K562 (cell line): ENCODE measurements around the gene LRRC19. TPM values are rescaled to one million over a fixed set of nuclear protein-coding genes. Genes with fewer than 3 reads are reported as not detected.

Source experiments
- ATAC-seq: fragments of 200-7000 bp; cut with Tn5 transposase; 3 replicates; pipeline ENCODE4 v1.9.1; 2020; ENCODE audit warnings: moderate library complexity
- BruUV-seq: library from RNA; stranded (reverse); fragments of 400-500 nt; replicated peaks from 2 replicates; lab custom pipeline; 2021; lab: Mats Ljungman, UMichigan
- CTCF ChIA-PET: fragments of 300-600 bp; formaldehyde crosslinking; extraction: SDS; loops from one replicate; lab custom pipeline; 2021; ENCODE audit warnings: low intra/inter-chr PET ratio; lab: Yijun Ruan, JAX
- POLR2A ChIA-PET: fragments of 300-600, 350-650 bp; sonication (Branson Sonifier 250); formaldehyde crosslinking; extraction: SDS; loops from one replicate; lab custom pipeline; 2021; ENCODE audit warnings: antibody characterized with exemption, inconsistent platforms; lab: Yijun Ruan, JAX
- DNase-seq, 4 experiments: peaks; one replicate each; pipeline versions ENCODE4 v3.0.0 to v3.0.0-alpha.2; 2011 to 2018; ENCODE audit warnings: low spot score in 3 of 4, mixed read lengths in 3 of 4; ENCODE audit errors: extremely low read depth in 1 of 4
- FAIRE-seq: peaks from 2 replicates; lab custom pipeline; 2011; peaks lifted over from hg19 to GRCh38; lab: Jason Lieb, UNC
- H2AFZ ChIP-seq: 2 replicates; pipeline ENCODE4 v1.6.0; 2011; ENCODE audit warnings: low read depth, low read length, control low read depth, inconsistent platforms
- H3K27ac ChIP-seq: fragments of 200-600 bp; 3 replicates; pipeline ENCODE4 v1.8.0; 2011; ENCODE audit warnings: low read depth, mild to moderate bottlenecking, control low read depth, inconsistent platforms, low read length, moderate library complexity, mixed read lengths; ENCODE audit errors: extremely low read depth
- H3K27me3 ChIP-seq, 2 experiments: fragments of 300-600 bp in 1 of 2; 2 replicates in 1 of 2; 3 replicates in 1 of 2; pipeline versions ENCODE4 v1.6.0 to v1.8.0; 2011; ENCODE audit warnings: inconsistent platforms in 2 of 2, low read length in 2 of 2, mild to moderate bottlenecking in 1 of 2, mixed read lengths in 1 of 2, moderate library complexity in 1 of 2; ENCODE audit not compliant: control insufficient read depth in 2 of 2, insufficient read depth in 2 of 2
- H3K36me3 ChIP-seq: fragments of 300-600 bp; 3 replicates; pipeline ENCODE4 v1.8.0; 2011; ENCODE audit warnings: mild to moderate bottlenecking, low read length, inconsistent platforms; ENCODE audit not compliant: control insufficient read depth, insufficient read depth
- H3K4me1 ChIP-seq, 2 experiments: fragments of 200-600 bp in 1 of 2; replicated peaks in 1 of 2; 2 replicates in 1 of 2; 3 replicates in 1 of 2; pipeline versions ENCODE4 v1.5.1 to v1.8.0; 2011; ENCODE audit warnings: inconsistent platforms in 2 of 2, low read length in 2 of 2, mild to moderate bottlenecking in 1 of 2, mixed read lengths in 1 of 2, moderate library complexity in 1 of 2; ENCODE audit not compliant: control insufficient read depth in 2 of 2, insufficient read depth in 2 of 2
- H3K4me2 ChIP-seq: 2 replicates; pipeline ENCODE4 v1.6.1; 2011; ENCODE audit warnings: low read length, control low read depth, inconsistent platforms, mixed read lengths; ENCODE audit not compliant: insufficient read depth
- H3K4me3 ChIP-seq: fragments of 200-600 bp; sonication (generic), shearing (Covaris generic); 2 replicates; pipeline ENCODE4 v1.5.1; 2016; ENCODE audit warnings: control low read depth, inconsistent platforms
- H3K79me2 ChIP-seq: fragments of 200-600 bp; 3 replicates; pipeline ENCODE4 v1.8.0; 2011; ENCODE audit warnings: low read length, inconsistent platforms; ENCODE audit not compliant: control insufficient read depth, insufficient read depth
- H3K9ac ChIP-seq, 2 experiments: 2 replicates each; pipeline versions ENCODE4 v1.6.0 to v1.6.1; 2011; ENCODE audit warnings: low read depth in 2 of 2, low read length in 2 of 2, control low read depth in 1 of 2, inconsistent platforms in 1 of 2, mild to moderate bottlenecking in 1 of 2, mixed read lengths in 1 of 2; ENCODE audit not compliant: insufficient read depth in 1 of 2
- H3K9me1 ChIP-seq: one replicate; pipeline ENCODE4 v1.6.0; 2011; ENCODE audit warnings: inconsistent platforms, mild to moderate bottlenecking, low read length, moderate library complexity; ENCODE audit not compliant: control insufficient read depth, insufficient read depth
- H3K9me3 ChIP-seq: replicated peaks from 2 replicates; pipeline ENCODE4 v1.5.1; 2011; ENCODE audit warnings: low read depth, low read length, inconsistent platforms; ENCODE audit not compliant: control insufficient read depth, insufficient read depth
- H4K20me1 ChIP-seq: replicated peaks from 2 replicates; pipeline ENCODE4 v1.6.1; 2011; ENCODE audit warnings: low read length, inconsistent platforms, mixed read lengths; ENCODE audit not compliant: control insufficient read depth, insufficient read depth
- CCNT2 ChIP-seq: IDR thresholded peaks from 2 replicates; pipeline ENCODE4 v1.6.1; 2011; ENCODE audit warnings: borderline replicate concordance, low read depth, mild to moderate bottlenecking, moderate library complexity, mixed read lengths, low read length; ENCODE audit not compliant: insufficient read length; ENCODE audit errors: extremely low read depth
- CEBPB ChIP-seq: fragments of 450-650 bp; IDR thresholded peaks from 2 replicates; pipeline ENCODE4 v1.6.1; 2016; ENCODE audit warnings: missing genetic modification characterization, missing compliant biosample characterization
- MCM5 ChIP-seq: fragments of 450-650 bp; IDR thresholded peaks from 2 replicates; pipeline ENCODE4 v1.6.1; 2016; ENCODE audit warnings: low read depth
- MXD1 ChIP-seq: fragments of 250-450 bp; sonication (Bioruptor Pico); IDR thresholded peaks from 2 replicates; pipeline ENCODE4 v1.8.0; 2021; ENCODE audit warnings: borderline replicate concordance, mild to moderate bottlenecking, moderate library complexity; ENCODE audit not compliant: poor library complexity, severe bottlenecking
- NCOR1 ChIP-seq: fragments of 450-650 bp; IDR thresholded peaks from 2 replicates; pipeline ENCODE4 v1.6.1; 2016; ENCODE audit warnings: mild to moderate bottlenecking, moderate library complexity
- NONO ChIP-seq, 2 experiments: fragments of 200-400 bp in 1 of 2; fragments of 450-650 bp in 1 of 2; formaldehyde crosslinking in 1 of 2; IDR thresholded peaks; 2 replicates each; pipeline ENCODE4 v1.6.1; 2017; ENCODE audit warnings: low read depth in 2 of 2, mild to moderate bottlenecking in 2 of 2, moderate library complexity in 2 of 2, low read length in 1 of 2
- SMARCA4 ChIP-seq: fragments of 450-650 bp; IDR thresholded peaks from 2 replicates; pipeline ENCODE4 v1.6.1; 2016
- ZNF518B ChIP-seq: fragments of 250-450 bp; sonication (Bioruptor Pico); IDR thresholded peaks from 2 replicates; pipeline ENCODE4 v1.5.0; 2021; ENCODE audit warnings: mild to moderate bottlenecking, moderate library complexity
- ZNF583 ChIP-seq: fragments of 250-450 bp; sonication (Bioruptor Pico); IDR thresholded peaks from 2 replicates; pipeline ENCODE4 v1.4.0; 2020
- ZNF695 ChIP-seq: fragments of 450-650 bp; formaldehyde crosslinking; IDR thresholded peaks from 2 replicates; pipeline ENCODE4 v1.4.0; 2020; ENCODE audit warnings: mild to moderate bottlenecking, moderate library complexity
- ZNF830 ChIP-seq: fragments of 250-450 bp; sonication (Bioruptor Pico); IDR thresholded peaks from 2 replicates; pipeline ENCODE4 v1.5.0; 2021; ENCODE audit warnings: mild to moderate bottlenecking
- WGBS: fragments of 100-300 bp; shearing (Covaris generic); methylation state at CpG from one replicate; pipeline ENCODE4 v1.1.6; 2016; ENCODE audit warnings: low coverage, mixed read lengths; ENCODE audit not compliant: insufficient coverage; ENCODE audit errors: missing lambda C conversion rate; 5-methylcytosine and 5-hydroxymethylcytosine counted together
- in situ Hi-C: fragments of 300-500 bp; cut with MboI; formaldehyde crosslinking; loops from 4 replicates; pipeline ENCODE4 v1.15.0; 2018; ENCODE audit warnings: inconsistent platforms, mixed read lengths
- intact Hi-C: fragments of 100-400 bp; cut with micrococcal nuclease; formaldehyde crosslinking; loops from 2 replicates; pipeline ENCODE4 v1.14.2; 2022
- polyA plus RNA-seq, 8 experiments: library from polyadenylated mRNA; depleted of rRNA in 4 of 8; stranded (reverse) in 5 of 8; unstranded in 3 of 8; fragments of >200 nt; fragmentation: Nextera tagmentation in 2 of 8; fragmentation: Illumina TruSeq in 1 of 8; extraction: Ambion mirVana in 2 of 8; extraction: Trizol in 1 of 8; gene quantifications; 2 replicates each; pipeline versions ENCODE4 v1.2.1 to v1.2.3, GENCODE V29; 2011 to 2014; ENCODE audit warnings: inconsistent platforms in 1 of 8, missing spikeins in 1 of 8
- total RNA-seq, 7 experiments: library from RNA; depleted of rRNA in 6 of 7; stranded (reverse); fragments of >200 nt in 6 of 7; fragmentation: Illumina TruSeq in 2 of 7; extraction: Trizol in 2 of 7; gene quantifications; 2 replicates each; pipeline versions ENCODE4 v1.2.1 to v1.2.3, GENCODE V29; 2011 to 2021; ENCODE audit warnings: low replicate concordance in 1 of 7

LRRC19 gene
- total and polyA plus RNA-seq, 9 of the 15 experiments (the other 6 are each of a cell fraction or from before 2014, with no cell fraction given): not detected

- Histone ChIP-seq H3K4me2 (no peak overlapping the region), H3K9me1 (no peaks in the 10 kb centered on the region), H3K9ac (no peak overlapping the region; a peak in 1 of 4 replicates), H3K27me3 (no peaks in the 10 kb centered on the region), H2AFZ (0 out of 2 replicates have a peak overlapping the region, but pooled peaks have one; percentile 45), H3K4me3 (no peak overlapping the region), H3K79me2 (peaks cover 22% of the 10 kb centered on the region), H3K9me3 (no peaks in the 10 kb centered on the region), H3K4me1 (no peaks in the 10 kb centered on the region; a peak in 2 of 5 replicates), H3K36me3 (no peaks in the 10 kb centered on the region), H3K27ac (no peak overlapping the region), H4K20me1 (no peaks in the 10 kb centered on the region)
- intact Hi-C loops: loop anchor here (10.0 kb wide), 1 partner anchor 55 kb away; the partner anchor contains the start of gene CAAP1
- DNase-seq: no peak
- ATAC-seq: no peak
- TF ChIP-seq ZNF583 (CRISPR knock-in tag) (no peak), NONO (IDR thresholded peaks at IDR 0.05; ENCODE audit: low read depth in 2 of 2, low read length in 1 of 2) (no peak), CEBPB (peak; percentile 69), MCM5 (no peak)
- BruUV-seq: no TSS peak
- FAIRE-seq: no peak
- in situ Hi-C loops: no loop called here
- POLR2A ChIA-PET: no interaction called here
- CTCF ChIA-PET: no interaction called here
- 14% methylated on average over 4 of the region's 6 CpGs for WGBS
Measured at GRCh38 chr9:26949637-26950069, 55.8 kb downstream of the LRRC19 start.

- no peaks in the 10 kb centered on the region for H4K20me1 ChIP-seq
- ChIA-PET POLR2A (interaction anchor here (1.3 kb wide), 1 partner anchor 8 kb away, joined by 6 read pairs; the partner anchor contains the start of gene IFT74), CTCF (no interaction called here)
- peaks cover 42% of the 10 kb centered on the region for H3K79me2 ChIP-seq
- peak overlapping the region; percentile 96 for H3K27ac ChIP-seq
- peak overlapping the region; percentile 69 for H3K4me2 ChIP-seq
- no peak for FAIRE-seq
- peak overlapping the region in 1 of 2 experiments; percentile 85; a peak in 2 of 4 replicates for H3K9ac ChIP-seq
- peak overlapping the region; percentile 91 for H2AFZ ChIP-seq
- H3K9me1 ChIP-seq: no peaks in the 10 kb centered on the region
- 0% methylated on average over 4 of the region's 9 CpGs for WGBS
- in situ Hi-C loops (no loop called here), intact Hi-C loops (no loop called here)
- no peak for DNase-seq
- H3K27me3 ChIP-seq: no peaks in the 10 kb centered on the region
- ATAC-seq: no peak
- peak overlapping the region; percentile 71 for H3K4me3 ChIP-seq
- no peaks in the 10 kb centered on the region for H3K9me3 ChIP-seq
- H3K4me1 ChIP-seq: no peaks in the 10 kb centered on the region; a peak in 3 of 5 replicates
- TSS peak; percentile 89 for BruUV-seq
- 0 out of 3 replicates have a peak, but pooled peaks cover 5% of the 10 kb centered on the region for H3K36me3 ChIP-seq
- no peak for TF ChIP-seq SMARCA4
- TF ChIP-seq ZNF518B (CRISPR knock-in tag): no peak
- no peak for TF ChIP-seq CCNT2
- TF ChIP-seq ZNF695 (CRISPR knock-in tag): no peak
- no peak for TF ChIP-seq ZNF830 (CRISPR knock-in tag)
- TF ChIP-seq NCOR1: no peak
- TF ChIP-seq MXD1 (CRISPR knock-in tag): no peak
Measured at GRCh38 chr9:26947736-26948135, 57.7 kb downstream of the LRRC19 start.
